ENCODE data around the gene BRMS1. TPM values are rescaled to one million over a fixed set of nuclear protein-coding genes. Genes with fewer than 3 reads are reported as not detected.

Gene BRMS1
- total and polyA plus RNA-seq, 4 donors: 12.0 to 24.0 (median 20.3) TPM

DNA sequence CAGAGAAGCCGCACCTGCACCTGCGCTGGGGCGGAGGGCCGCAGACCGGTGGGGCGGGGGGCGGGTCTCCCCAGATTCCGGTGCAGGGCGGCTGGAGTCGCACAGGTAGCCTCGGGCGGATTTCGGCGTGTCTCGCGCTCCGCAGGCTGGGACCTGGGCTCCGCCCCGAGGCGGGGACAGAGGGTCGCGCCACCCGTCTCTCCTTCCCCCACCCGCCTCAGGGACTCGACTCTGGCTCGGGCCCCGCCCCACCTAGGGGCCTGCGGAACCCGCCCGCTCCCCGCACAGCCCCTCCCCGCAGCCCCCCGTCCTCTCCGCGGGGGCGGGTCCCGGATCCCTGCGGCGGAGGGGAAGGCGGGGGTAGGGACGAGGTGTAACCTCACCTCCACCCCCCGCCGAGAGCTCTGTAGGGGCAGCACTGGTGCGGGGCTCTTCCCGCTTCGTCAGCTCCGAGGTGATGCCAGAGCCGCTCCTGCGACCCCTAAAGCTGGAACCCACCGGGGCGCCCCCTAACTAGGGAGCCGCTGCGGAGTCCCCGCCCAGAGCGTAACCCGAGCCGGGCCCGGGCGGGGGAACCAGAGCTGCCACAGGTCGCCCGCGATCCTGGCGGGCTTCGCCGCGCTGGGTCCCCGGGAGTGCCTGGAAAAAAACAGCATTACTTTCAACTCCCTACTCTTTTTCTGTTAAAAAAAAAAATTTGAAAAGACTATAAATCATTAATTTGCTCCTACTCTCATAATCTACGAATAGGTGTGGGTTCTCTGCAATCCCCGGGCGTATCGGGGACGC lies 26.9 kb upstream of the BRMS1 start, which contains the start of gene SLC29A2:
SLC29A2 (minus strand) TSS at position 134 of the 789 bp plus-strand sequence. CDS start 169 bp downstream, outside the sequence.
- Histone ChIP-seq H3K27me3 (ENCODE audit: control insufficient read depth in 4 of 4, insufficient read depth in 4 of 4, low read length in 3 of 4) (peaks cover 0 to 2% (median 0%) of the 10 kb centered on the region in 4 donors), H3K27ac (ENCODE audit: low read depth in 1 of 2, low read length in 2 of 2) (peak within 1 kb of the TSS; percentile 19 to 35), H3K9me3 (ENCODE audit: control insufficient read depth in 4 of 4, low read length in 3 of 4) (no peaks in the 10 kb centered on the region), H3K4me1 (ENCODE audit: control insufficient read depth in 4 of 4, insufficient read depth in 4 of 4, low read length in 3 of 4) (peaks cover 0 to 17% (median 8%) of the 10 kb centered on the region in 4 donors), H3K36me3 (ENCODE audit: control insufficient read depth in 4 of 4, insufficient read depth in 3 of 4, low read depth in 1 of 4, low read length in 3 of 4) (no peaks in the 10 kb centered on the region), H3K9ac (ENCODE audit: low read depth in 1 of 2, low read length in 2 of 2) (no peak within 1 kb of the TSS), H3K4me3 (ENCODE audit: low read depth in 1 of 3, low read length in 3 of 3) (peak within 1 kb of the TSS; percentile 35 to 77 (median 56))
- WGBS: under 1% methylated on average over 72 of the region's 72 CpGs
- DNase-seq (ENCODE audit: low spot score): peak; percentile 73
- TF ChIP-seq EGR1 (IDR thresholded peaks at IDR 0.05; ENCODE audit: low read depth in 2 of 2) (no peak), JUND (IDR thresholded peaks at IDR 0.05) (no peak), HNF4A (conservative IDR thresholded peaks at IDR 0.05) (no peak), SP1 (IDR thresholded peaks at IDR 0.05) (no peak), TAF1 (conservative IDR thresholded peaks at IDR 0.05) (no peak), NR2F2 (IDR thresholded peaks at IDR 0.05) (no peak), RXRA (IDR thresholded peaks at IDR 0.05) (no peak), HNF4G (IDR thresholded peaks at IDR 0.05) (no peak), RAD21 (IDR thresholded peaks at IDR 0.05) (no peak), YY1 (IDR thresholded peaks at IDR 0.05) (no peak)
- TF ChIP-seq, protein P1, sequence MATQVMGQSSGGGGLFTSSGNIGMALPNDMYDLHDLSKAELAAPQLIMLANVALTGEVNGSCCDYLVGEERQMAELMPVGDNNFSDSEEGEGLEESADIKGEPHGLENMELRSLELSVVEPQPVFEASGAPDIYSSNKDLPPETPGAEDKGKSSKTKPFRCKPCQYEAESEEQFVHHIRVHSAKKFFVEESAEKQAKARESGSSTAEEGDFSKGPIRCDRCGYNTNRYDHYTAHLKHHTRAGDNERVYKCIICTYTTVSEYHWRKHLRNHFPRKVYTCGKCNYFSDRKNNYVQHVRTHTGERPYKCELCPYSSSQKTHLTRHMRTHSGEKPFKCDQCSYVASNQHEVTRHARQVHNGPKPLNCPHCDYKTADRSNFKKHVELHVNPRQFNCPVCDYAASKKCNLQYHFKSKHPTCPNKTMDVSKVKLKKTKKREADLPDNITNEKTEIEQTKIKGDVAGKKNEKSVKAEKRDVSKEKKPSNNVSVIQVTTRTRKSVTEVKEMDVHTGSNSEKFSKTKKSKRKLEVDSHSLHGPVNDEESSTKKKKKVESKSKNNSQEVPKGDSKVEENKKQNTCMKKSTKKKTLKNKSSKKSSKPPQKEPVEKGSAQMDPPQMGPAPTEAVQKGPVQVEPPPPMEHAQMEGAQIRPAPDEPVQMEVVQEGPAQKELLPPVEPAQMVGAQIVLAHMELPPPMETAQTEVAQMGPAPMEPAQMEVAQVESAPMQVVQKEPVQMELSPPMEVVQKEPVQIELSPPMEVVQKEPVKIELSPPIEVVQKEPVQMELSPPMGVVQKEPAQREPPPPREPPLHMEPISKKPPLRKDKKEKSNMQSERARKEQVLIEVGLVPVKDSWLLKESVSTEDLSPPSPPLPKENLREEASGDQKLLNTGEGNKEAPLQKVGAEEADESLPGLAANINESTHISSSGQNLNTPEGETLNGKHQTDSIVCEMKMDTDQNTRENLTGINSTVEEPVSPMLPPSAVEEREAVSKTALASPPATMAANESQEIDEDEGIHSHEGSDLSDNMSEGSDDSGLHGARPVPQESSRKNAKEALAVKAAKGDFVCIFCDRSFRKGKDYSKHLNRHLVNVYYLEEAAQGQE (IDR thresholded peaks at IDR 0.05): no peak
- TF ChIP-seq, protein P2, sequence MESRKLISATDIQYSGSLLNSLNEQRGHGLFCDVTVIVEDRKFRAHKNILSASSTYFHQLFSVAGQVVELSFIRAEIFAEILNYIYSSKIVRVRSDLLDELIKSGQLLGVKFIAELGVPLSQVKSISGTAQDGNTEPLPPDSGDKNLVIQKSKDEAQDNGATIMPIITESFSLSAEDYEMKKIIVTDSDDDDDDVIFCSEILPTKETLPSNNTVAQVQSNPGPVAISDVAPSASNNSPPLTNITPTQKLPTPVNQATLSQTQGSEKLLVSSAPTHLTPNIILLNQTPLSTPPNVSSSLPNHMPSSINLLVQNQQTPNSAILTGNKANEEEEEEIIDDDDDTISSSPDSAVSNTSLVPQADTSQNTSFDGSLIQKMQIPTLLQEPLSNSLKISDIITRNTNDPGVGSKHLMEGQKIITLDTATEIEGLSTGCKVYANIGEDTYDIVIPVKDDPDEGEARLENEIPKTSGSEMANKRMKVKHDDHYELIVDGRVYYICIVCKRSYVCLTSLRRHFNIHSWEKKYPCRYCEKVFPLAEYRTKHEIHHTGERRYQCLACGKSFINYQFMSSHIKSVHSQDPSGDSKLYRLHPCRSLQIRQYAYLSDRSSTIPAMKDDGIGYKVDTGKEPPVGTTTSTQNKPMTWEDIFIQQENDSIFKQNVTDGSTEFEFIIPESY (IDR thresholded peaks at IDR 0.05): no peak
- TF ChIP-seq, protein P3, sequence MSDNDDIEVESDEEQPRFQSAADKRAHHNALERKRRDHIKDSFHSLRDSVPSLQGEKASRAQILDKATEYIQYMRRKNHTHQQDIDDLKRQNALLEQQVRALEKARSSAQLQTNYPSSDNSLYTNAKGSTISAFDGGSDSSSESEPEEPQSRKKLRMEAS (IDR thresholded peaks at IDR 0.05): no peak
- TF ChIP-seq, protein P4, sequence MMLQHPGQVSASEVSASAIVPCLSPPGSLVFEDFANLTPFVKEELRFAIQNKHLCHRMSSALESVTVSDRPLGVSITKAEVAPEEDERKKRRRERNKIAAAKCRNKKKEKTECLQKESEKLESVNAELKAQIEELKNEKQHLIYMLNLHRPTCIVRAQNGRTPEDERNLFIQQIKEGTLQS (IDR thresholded peaks at IDR 0.05): no peak
- TF ChIP-seq, protein P5, sequence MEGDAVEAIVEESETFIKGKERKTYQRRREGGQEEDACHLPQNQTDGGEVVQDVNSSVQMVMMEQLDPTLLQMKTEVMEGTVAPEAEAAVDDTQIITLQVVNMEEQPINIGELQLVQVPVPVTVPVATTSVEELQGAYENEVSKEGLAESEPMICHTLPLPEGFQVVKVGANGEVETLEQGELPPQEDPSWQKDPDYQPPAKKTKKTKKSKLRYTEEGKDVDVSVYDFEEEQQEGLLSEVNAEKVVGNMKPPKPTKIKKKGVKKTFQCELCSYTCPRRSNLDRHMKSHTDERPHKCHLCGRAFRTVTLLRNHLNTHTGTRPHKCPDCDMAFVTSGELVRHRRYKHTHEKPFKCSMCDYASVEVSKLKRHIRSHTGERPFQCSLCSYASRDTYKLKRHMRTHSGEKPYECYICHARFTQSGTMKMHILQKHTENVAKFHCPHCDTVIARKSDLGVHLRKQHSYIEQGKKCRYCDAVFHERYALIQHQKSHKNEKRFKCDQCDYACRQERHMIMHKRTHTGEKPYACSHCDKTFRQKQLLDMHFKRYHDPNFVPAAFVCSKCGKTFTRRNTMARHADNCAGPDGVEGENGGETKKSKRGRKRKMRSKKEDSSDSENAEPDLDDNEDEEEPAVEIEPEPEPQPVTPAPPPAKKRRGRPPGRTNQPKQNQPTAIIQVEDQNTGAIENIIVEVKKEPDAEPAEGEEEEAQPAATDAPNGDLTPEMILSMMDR (IDR thresholded peaks at IDR 0.05; ENCODE audit: low read depth, low read length, missing input control): no peak
